Subcutaneous abdominal adipose tissue (tissue), 5 donors: Measurements from ENCODE around the gene RAB4B.

ENCODE experiments used
- H3K27ac ChIP-seq: one replicate; pipeline ENCODE4 v1.7.0; 2013; ENCODE audit warnings: low read depth, mild to moderate bottlenecking, inconsistent platforms, low read length, moderate library complexity
- H3K27me3 ChIP-seq, 5 donors: one replicate each; pipeline ENCODE4 v1.7.0; 2013; ENCODE audit warnings: low read length in 5 of 5, inconsistent platforms in 1 of 5; ENCODE audit not compliant: control insufficient read depth in 5 of 5, insufficient read depth in 4 of 5
- H3K36me3 ChIP-seq, 5 donors: one replicate each; pipeline ENCODE4 v1.7.0; 2013; ENCODE audit warnings: low read length in 5 of 5; ENCODE audit not compliant: control insufficient read depth in 5 of 5, insufficient read depth in 5 of 5
- H3K4me1 ChIP-seq, 5 donors: one replicate each; pipeline ENCODE4 v1.7.0; 2013; ENCODE audit warnings: low read length in 5 of 5, mild to moderate bottlenecking in 3 of 5, moderate library complexity in 1 of 5; ENCODE audit not compliant: control insufficient read depth in 5 of 5, insufficient read depth in 5 of 5
- H3K4me3 ChIP-seq, 5 donors: one replicate each; pipeline ENCODE4 v1.7.0; 2013; ENCODE audit warnings: low read length in 5 of 5, low read depth in 1 of 5
- H3K9ac ChIP-seq, 5 donors: one replicate each; pipeline ENCODE4 v1.7.0; 2013; ENCODE audit warnings: low read length in 5 of 5, mild to moderate bottlenecking in 4 of 5, moderate library complexity in 3 of 5
- H3K9me3 ChIP-seq, 5 donors: one replicate each; pipeline ENCODE4 v1.7.0; 2013; ENCODE audit warnings: low read length in 5 of 5; ENCODE audit not compliant: control insufficient read depth in 5 of 5
- donor health status: healthy.
- donor health status: healthy.
- donor health status: healthy.
- donor health status: healthy.
- donor health status: healthy.

RAB4B gene

DNA sequence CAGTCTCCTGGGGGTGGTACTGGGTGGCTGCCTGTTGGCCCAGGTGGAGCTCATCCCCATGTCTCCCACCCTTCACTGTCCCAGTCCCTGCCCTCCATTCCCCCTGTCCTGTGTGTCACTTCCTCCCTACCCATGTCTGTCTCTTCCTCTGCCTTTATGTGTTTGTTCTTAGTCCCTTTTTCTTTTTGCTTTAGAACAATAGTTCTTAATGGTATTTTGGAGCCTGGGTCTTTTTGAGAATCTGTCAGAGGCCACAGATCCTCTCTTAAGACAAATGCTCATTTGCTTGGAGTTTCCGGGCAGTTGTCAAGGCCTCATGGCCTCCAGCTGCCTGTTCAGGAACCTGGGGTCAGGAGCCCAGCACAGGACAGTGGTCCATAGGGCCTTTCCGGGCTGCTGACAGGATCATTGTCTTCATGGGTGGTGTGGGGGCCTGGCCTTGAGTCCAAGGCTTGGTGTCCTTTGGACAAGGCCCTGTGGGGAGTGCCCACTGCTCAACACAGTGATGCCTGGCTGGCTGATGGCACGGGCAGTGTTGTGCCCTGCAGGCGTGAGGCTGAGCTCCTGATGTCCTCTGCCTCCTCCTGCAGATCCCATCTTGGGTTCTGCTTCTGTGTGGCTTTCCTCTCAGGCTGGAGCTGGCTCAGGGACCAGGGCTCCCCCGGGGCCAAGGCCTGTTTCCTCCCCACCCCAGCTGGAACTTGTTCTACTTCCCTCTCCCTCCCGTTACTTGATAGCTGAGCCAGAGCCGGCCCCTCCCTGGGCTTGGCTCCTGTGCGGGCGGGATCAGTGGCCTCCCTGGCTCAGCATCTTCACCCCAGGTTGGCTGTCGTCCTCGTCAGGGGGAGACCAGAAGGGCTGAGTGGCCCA, 24.5 kb downstream of the RAB4B start:
- H3K9ac ChIP-seq = peak overlapping the region; percentile 26 to 75 (median 55)
- H3K36me3 ChIP-seq = peaks cover 0 to 42% (median 35%) of the 10 kb centered on the region in 5 donors
- H3K27ac ChIP-seq = peak overlapping the region; percentile 79
- no peaks in the 10 kb centered on the region for H3K9me3 ChIP-seq
- peaks cover 48 to 86% (median 86%) of the 10 kb centered on the region in 5 donors for H3K4me1 ChIP-seq
- peak overlapping the region; percentile 24 to 59 (median 41) for H3K4me3 ChIP-seq
- H3K27me3 ChIP-seq = peaks cover 0 to 2% (median 0%) of the 10 kb centered on the region in 5 donors

GRCh38 chr19:40803170-40803856, 25.3 kb downstream of the RAB4B start:
- peaks cover 0 to 2% (median 0%) of the 10 kb centered on the region in 5 donors for H3K27me3 ChIP-seq
- H3K36me3 ChIP-seq = peaks cover 0 to 49% (median 43%) of the 10 kb centered on the region in 5 donors
- H3K4me1 ChIP-seq = peaks cover 44 to 87% (median 79%) of the 10 kb centered on the region in 5 donors
- peak overlapping the region; percentile 13 to 75 (median 44) for H3K9ac ChIP-seq
- peak overlapping the region; percentile 79 for H3K27ac ChIP-seq
- H3K9me3 ChIP-seq = no peaks in the 10 kb centered on the region
- peak overlapping the region in 4 of 5 donors; percentile 31 to 59 (median 46) for H3K4me3 ChIP-seq

- Histone ChIP-seq H3K4me1 (peaks cover 44 to 94% (median 87%) of the 10 kb centered on the region in 5 donors), H3K36me3 (peaks cover 0 to 57% (median 48%) of the 10 kb centered on the region in 5 donors), H3K4me3 (peak overlapping the region in 2 of 5 donors; percentile 41 to 51), H3K9ac (peak overlapping the region; percentile 13 to 75 (median 44)), H3K9me3 (no peaks in the 10 kb centered on the region), H3K27me3 (peaks cover 0 to 2% (median 0%) of the 10 kb centered on the region in 5 donors), H3K27ac (peak overlapping the region; percentile 79)
Measured at GRCh38 chr19:40803857-40804782, 26.1 kb downstream of the RAB4B start.

DNA sequence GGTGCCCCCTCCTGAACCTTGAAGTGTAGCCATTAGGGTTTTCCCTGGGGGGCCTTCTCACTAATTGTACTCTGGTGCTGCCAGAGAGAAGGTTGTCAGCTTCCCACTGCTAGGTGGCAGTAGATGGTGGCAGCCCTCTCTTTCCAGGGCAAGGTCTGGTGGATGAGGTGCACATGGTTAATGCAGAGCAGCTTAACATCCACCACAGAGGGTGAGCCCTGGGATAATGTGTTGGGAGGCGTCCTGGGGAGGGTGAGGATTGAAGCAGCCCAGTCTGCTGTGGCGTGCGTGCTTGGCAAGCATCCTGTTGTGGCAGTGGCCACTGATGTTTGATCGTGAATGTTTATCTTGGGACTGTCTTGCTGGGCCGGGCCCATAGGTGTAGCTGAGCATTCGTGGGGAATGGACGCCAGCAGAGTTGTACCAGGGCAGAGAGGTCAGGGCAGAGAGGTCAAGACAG, 26.8 kb downstream of the RAB4B start:
- H3K27ac ChIP-seq = peak overlapping the region; percentile 79
- peaks cover 0 to 2% (median 0%) of the 10 kb centered on the region in 5 donors for H3K27me3 ChIP-seq
- no peaks in the 10 kb centered on the region for H3K9me3 ChIP-seq
- peaks cover 44 to 100% (median 94%) of the 10 kb centered on the region in 5 donors for H3K4me1 ChIP-seq
- peak overlapping the region in 1 of 5 donors; percentile 58 for H3K9ac ChIP-seq
- H3K4me3 ChIP-seq = peak overlapping the region in 3 of 5 donors; percentile 2 to 31 (median 22)
- peaks cover 0 to 63% (median 55%) of the 10 kb centered on the region in 5 donors for H3K36me3 ChIP-seq

GRCh38 chr19:40805258-40805868, 27.3 kb downstream of the RAB4B start:
- Histone ChIP-seq H3K4me3 (no peak overlapping the region), H3K27ac (peak overlapping the region; percentile 79), H3K9me3 (no peaks in the 10 kb centered on the region), H3K9ac (peak overlapping the region in 2 of 5 donors; percentile 2 to 74), H3K4me1 (peaks cover 44 to 100% (median 94%) of the 10 kb centered on the region in 5 donors), H3K27me3 (peaks cover 0 to 2% (median 0%) of the 10 kb centered on the region in 5 donors), H3K36me3 (peaks cover 0 to 61% (median 53%) of the 10 kb centered on the region in 5 donors)

- H3K9me3 ChIP-seq = no peaks in the 10 kb centered on the region
- H3K4me3 ChIP-seq = peak overlapping the region in 3 of 5 donors; percentile 33 to 46 (median 34)
- peaks cover 40 to 99% (median 87%) of the 10 kb centered on the region in 5 donors for H3K4me1 ChIP-seq
- peak overlapping the region; percentile 79 for H3K27ac ChIP-seq
- peaks cover 0 to 2% (median 0%) of the 10 kb centered on the region in 5 donors for H3K27me3 ChIP-seq
- H3K36me3 ChIP-seq = peaks cover 0 to 50% (median 42%) of the 10 kb centered on the region in 5 donors
- H3K9ac ChIP-seq = peak overlapping the region in 4 of 5 donors; percentile 13 to 74 (median 66)
Measured at GRCh38 chr19:40806423-40807146, 28.5 kb downstream of the RAB4B start.

DNA sequence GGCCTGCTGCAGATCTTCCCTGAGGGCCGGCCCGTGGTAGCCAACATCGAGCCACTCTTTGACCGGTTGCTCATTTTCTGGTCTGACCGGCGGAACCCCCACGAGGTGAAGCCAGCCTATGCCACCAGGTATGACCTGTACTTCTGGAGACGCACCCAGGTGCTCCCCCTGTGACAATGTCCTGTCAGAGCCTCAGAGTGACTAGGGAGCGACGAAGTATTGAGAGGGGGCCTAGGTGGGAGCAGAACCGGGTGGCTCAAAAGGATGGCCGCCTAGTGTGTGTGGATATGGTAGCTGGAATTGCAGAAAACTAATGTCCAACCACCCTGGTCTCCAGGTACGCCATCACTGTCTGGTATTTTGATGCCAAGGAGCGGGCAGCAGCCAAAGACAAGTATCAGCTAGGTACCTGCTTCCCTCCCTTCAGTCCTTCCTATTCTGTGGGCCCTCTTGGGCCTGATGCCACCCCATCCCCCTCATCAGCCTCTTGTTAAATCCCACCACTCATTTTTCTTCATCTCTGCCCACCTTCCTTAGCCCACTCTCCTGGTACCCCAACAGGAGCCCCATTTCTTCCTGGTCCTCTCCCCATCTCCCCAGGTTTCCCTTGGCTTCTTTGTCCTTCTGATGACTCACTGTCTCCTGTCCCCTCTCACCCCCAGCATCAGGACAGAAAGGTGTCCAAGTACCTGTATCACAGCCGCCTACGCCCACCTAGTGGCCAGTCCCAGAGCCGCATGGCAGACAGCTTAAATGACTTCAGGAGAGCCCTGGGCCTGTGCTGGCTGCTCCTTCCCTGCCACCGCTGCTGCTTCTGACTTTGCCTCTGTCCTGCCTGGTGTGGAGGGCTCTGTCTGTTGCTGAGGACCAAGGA, 29.3 kb downstream of the RAB4B start:
- Histone ChIP-seq H3K4me1 (peaks cover 34 to 99% (median 87%) of the 10 kb centered on the region in 5 donors), H3K4me3 (peak overlapping the region in 2 of 5 donors; percentile 13 to 22), H3K9ac (peak overlapping the region in 2 of 5 donors; percentile 5 to 74), H3K36me3 (peaks cover 0 to 45% (median 38%) of the 10 kb centered on the region in 5 donors), H3K9me3 (no peaks in the 10 kb centered on the region), H3K27me3 (peaks cover 0 to 2% (median 0%) of the 10 kb centered on the region in 5 donors), H3K27ac (peak overlapping the region; percentile 79)

GRCh38 chr19:40808021-40808325, 29.9 kb downstream of the RAB4B start:
- peak overlapping the region; percentile 79 for H3K27ac ChIP-seq
- H3K36me3 ChIP-seq = peaks cover 0 to 45% (median 38%) of the 10 kb centered on the region in 5 donors
- no peaks in the 10 kb centered on the region for H3K9me3 ChIP-seq
- peaks cover 30 to 96% (median 84%) of the 10 kb centered on the region in 5 donors for H3K4me1 ChIP-seq
- H3K9ac ChIP-seq = no peak overlapping the region
- H3K27me3 ChIP-seq = peaks cover 0 to 2% (median 0%) of the 10 kb centered on the region in 5 donors
- no peak overlapping the region for H3K4me3 ChIP-seq
